Kasumi-1 (cell line): Measurements from ENCODE around the gene AOAH.
"Not testable (repeated sequence)": the region's sequence is repeated elsewhere in the genome, so short reads cannot be mapped to it uniquely, and the experiment has no call there.

ENCODE experiments used
- DNase-seq, 2 experiments: peaks; one replicate each; lab custom pipeline; 2025; lab: John Stamatoyannopoulos, UW

The AOAH gene

DNA sequence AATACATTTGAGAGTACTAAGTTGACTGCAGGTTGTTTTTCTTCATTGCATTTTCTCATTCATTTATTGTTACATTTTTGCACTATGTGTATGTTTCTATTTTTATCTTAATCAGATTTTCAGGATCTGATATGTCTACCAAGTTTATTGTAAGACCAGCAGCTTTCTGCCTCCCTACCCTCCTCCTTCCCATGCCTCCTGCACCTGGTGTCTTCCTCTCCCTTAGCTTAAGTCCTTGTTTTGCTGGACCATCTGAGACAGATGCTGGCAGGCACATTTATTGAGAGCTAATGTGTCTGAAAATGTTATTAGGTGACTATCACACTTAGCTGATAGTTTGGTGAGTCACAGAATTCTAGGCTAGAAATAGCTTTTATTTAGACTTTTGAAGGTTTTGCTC lies 255.1 kb downstream of the AOAH start:
- no peak for DNase-seq

DNA sequence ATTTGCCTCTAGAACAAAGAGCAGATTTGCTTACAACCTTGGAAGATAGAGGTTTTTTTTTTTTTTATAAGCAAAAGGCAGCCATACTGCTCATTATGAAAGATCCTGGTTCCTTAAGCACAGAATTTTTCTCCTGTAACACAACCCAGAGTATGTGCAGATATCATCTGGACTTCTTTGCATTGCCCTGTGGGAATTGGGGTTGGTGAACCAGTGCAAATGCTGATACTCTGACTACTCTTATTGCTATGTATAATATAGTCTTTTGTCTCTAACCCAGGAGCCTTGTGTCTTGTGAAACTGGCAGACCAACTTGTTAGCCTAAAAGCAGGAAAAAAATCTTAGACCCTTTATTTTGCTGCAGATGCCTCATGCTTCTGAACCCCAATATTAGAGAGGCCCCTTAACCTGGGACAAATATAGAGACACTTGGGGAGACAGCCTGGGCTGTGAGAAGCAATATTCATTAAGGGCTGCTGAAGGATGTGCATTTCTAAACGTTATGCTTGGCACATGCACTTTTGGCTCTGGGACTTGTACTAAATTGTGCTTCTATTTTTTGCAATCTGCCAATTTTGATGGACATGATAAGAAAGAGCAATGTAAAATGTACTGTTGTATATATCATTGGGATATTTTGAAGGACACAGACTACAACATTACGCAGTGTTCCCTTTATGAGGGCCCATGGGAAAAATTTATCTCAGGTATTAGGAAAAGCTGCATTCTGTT lies 255.8 kb downstream of the AOAH start:
- DNase-seq = no peak

DNA sequence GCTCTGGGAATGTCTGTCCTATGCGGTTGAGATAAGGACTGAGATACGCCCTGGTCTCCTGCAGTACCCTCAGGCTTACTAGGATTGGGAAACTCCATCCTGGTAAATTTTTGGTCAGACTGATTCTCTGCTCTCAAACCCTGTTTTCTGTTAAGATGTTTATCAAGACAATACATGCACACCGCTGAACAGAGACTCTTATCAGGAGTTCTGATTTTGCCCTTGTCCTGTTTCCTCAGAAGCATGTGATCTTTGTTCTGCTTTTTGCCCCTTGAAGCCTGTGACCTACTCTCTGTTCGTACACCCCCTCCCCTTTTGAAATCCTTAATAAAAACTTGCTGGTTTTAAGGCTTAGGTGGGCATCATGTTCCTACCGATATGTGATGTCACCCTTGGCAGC lies 258.3 kb downstream of the AOAH start:
- not testable (repeated sequence) for DNase-seq

DNA sequence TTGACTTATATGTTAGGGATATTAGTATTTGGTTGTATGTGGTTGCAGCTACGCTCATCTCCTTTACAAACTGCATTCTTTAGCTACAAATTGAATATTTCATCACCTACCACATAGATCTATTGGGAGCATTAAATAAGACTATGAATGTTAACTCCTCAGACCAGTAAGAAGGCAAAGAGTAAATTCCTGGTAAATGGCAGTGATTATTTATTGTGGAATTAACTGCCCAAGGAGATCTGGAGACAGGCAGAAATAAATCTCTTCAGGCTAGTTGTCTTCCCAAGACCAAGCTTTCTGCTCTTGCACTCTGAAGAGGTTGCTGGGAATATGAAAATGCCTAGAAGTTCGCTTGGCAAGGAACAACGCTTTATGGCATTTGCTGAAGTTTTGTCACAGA lies 260.0 kb downstream of the AOAH start:
- DNase-seq = no peak
